ENCODE measurements around the gene OR7A5. TPM values are rescaled to one million over a fixed set of nuclear protein-coding genes. Genes with fewer than 3 reads are reported as not detected.
"Not testable (repeated sequence)": the region's sequence is repeated elsewhere in the genome, so short reads cannot be mapped to it uniquely, and the experiment has no call there.

Gene OR7A5
- polyA plus RNA-seq, 2 of the 4 experiments (the other 2 are of a cell fraction): not detected

- TF ChIP-seq RARB (CRISPR knock-in tag; IDR thresholded peaks at IDR 0.05) (no peak), PBX3 (IDR thresholded peaks at IDR 0.05) (no peak), FOSB (CRISPR knock-in tag; IDR thresholded peaks at IDR 0.05) (no peak), GATA3 (IDR thresholded peaks at IDR 0.05; ENCODE audit: borderline replicate concordance) (no peak), RCOR1 (IDR thresholded peaks at IDR 0.05; ENCODE audit: low read depth, low read length) (no peak)
These were observed 30.2 kb downstream of the OR7A5 start (continued) for GRCh38 chr19:14804765-14805164.

GRCh38 chr19:14798760-14799159, 36.2 kb downstream of the OR7A5 start:
- 23% methylated on average over 5 of the region's 5 CpGs for WGBS (ENCODE audit: missing lambda C conversion rate)
- Histone ChIP-seq H3K4me3 (no peak overlapping the region), H3K4me1 (no peaks in the 10 kb centered on the region), H3K4me2 (no peak overlapping the region), H3K27ac (no peak overlapping the region), H3K9me3 (no peaks in the 10 kb centered on the region)
- POLR2A ChIA-PET: no interaction called here
- no peak for TF ChIP-seq USF2 (IDR thresholded peaks at IDR 0.05)
- no peak for TF ChIP-seq EHMT2 (IDR thresholded peaks at IDR 0.05; ENCODE audit: low read depth)
- TF ChIP-seq BHLHE40 (IDR thresholded peaks at IDR 0.05; ENCODE audit: low read depth, low read length): no peak
- no peak for ATAC-seq
- no peak for DNase-seq (ENCODE audit: low read depth in 1 of 2, low spot score in 1 of 2)
- FAIRE-seq: no peak
- CTCF ChIA-PET: interaction anchor here (1.9 kb wide), 1 partner anchor 13 kb away, joined by 12 read pairs; no protein-coding TSS in a partner anchor

GRCh38 chr19:14796021-14796420, 39.0 kb downstream of the OR7A5 start:
- DNase-seq (ENCODE audit: low read depth in 1 of 2, low spot score in 1 of 2) (no peak), ATAC-seq (no peak), FAIRE-seq (no peak)
- H3K4me1 ChIP-seq: no peaks in the 10 kb centered on the region
- no peaks in the 10 kb centered on the region for H3K9me3 ChIP-seq
- ChIA-PET POLR2A (no interaction called here), CTCF (interaction anchor here (2.6 kb wide), 1 partner anchor 10 kb away, joined by 16 read pairs; no protein-coding TSS in a partner anchor)
- no peak overlapping the region for H3K4me3 ChIP-seq
- WGBS (ENCODE audit: missing lambda C conversion rate): 62% methylated on average over 11 of the region's 11 CpGs
- H3K4me2 ChIP-seq: no peak overlapping the region
- TF ChIP-seq KDM5A (IDR thresholded peaks at IDR 0.05) (no peak), CEBPB (IDR thresholded peaks at IDR 0.05) (no peak), POLR2AphosphoS2 (conservative IDR thresholded peaks at IDR 0.05; ENCODE audit: low read length) (no peak), EHF (CRISPR knock-in tag; IDR thresholded peaks at IDR 0.05) (no peak), BHLHE40 (IDR thresholded peaks at IDR 0.05; ENCODE audit: low read depth, low read length) (no peak), E2F6 (IDR thresholded peaks at IDR 0.05; ENCODE audit: borderline replicate concordance, low read depth) (no peak), NFE2L2 (conservative IDR thresholded peaks at IDR 0.05; ENCODE audit: low read length) (no peak), CHD2 (IDR thresholded peaks at IDR 0.05; ENCODE audit: low read length, partially characterized antibody) (no peak), HOXA7 (CRISPR knock-in tag; IDR thresholded peaks at IDR 0.05) (no peak)
- H3K27ac ChIP-seq: no peak overlapping the region

GRCh38 chr19:14795078-14795721, 39.8 kb downstream of the OR7A5 start:
- H3K4me3 ChIP-seq: no peak overlapping the region
- ATAC-seq (no peak), DNase-seq (ENCODE audit: low read depth in 1 of 2, low spot score in 1 of 2) (no peak), FAIRE-seq (no peak)
- TF ChIP-seq MAFK (IDR thresholded peaks at IDR 0.05; ENCODE audit: partially characterized antibody): peak; percentile 65
- TF ChIP-seq TP53 (CRISPR knock-in tag; IDR thresholded peaks at IDR 0.05): no peak
- no peaks in the 10 kb centered on the region for H3K9me3 ChIP-seq
- POLR2A ChIA-PET: no interaction called here
- CTCF ChIA-PET: interaction anchor here (2.6 kb wide), 1 partner anchor 9 kb away, joined by 16 read pairs; no protein-coding TSS in a partner anchor
- H3K27ac ChIP-seq: no peak overlapping the region
- H3K4me1 ChIP-seq: no peaks in the 10 kb centered on the region
- H3K4me2 ChIP-seq: no peak overlapping the region
- 32% methylated on average over 5 of the region's 5 CpGs for WGBS (ENCODE audit: missing lambda C conversion rate)

- ATAC-seq; DNase-seq (ENCODE audit: low read depth in 1 of 2, low spot score in 1 of 2); FAIRE-seq; H3K27ac ChIP-seq; H3K4me2 ChIP-seq; POLR2A ChIA-PET; H3K4me1 ChIP-seq; H3K9me3 ChIP-seq; H3K4me3 ChIP-seq: not testable (repeated sequence)
- CTCF ChIA-PET: interaction anchor here (0.6 to 0.7 kb wide), 2 partner anchors 223 to 542 kb away, joined by 3 read pairs; no protein-coding TSS in a partner anchor
- WGBS (ENCODE audit: missing lambda C conversion rate): 64% methylated on average over 6 of the region's 6 CpGs
These were observed 42.7 kb downstream of the OR7A5 start for GRCh38 chr19:14792250-14792649.

Data from A549 (cell line).